ENCODE measurements around the gene ZSWIM5. TPM values are rescaled to one million over a fixed set of nuclear protein-coding genes. Genes with fewer than 3 reads are reported as not detected.

ZSWIM5 gene
- total RNA-seq, 1 experiment from 2014 or later = 1.4 TPM

- no TSS peak for BruUV-seq (replicated peaks)
These were observed 159.4 kb downstream of the ZSWIM5 start for GRCh38 chr1:45047032-45047431.

GRCh38 chr1:45044916-45045315, 161.5 kb downstream of the ZSWIM5 start:
- no TSS peak for BruUV-seq (replicated peaks)
- intact Hi-C loops (cut with micrococcal nuclease) = no loop called here
- H3K9me2 ChIP-seq (replicated peaks; ENCODE audit: low read length) = no peaks in the 10 kb centered on the region
- H4K20me1 ChIP-seq (ENCODE audit: low read length) = no peaks in the 10 kb centered on the region
- H3K27me3 ChIP-seq (ENCODE audit: low read length) = no peaks in the 10 kb centered on the region
- H3K4me2 ChIP-seq (ENCODE audit: low read length) = no peak overlapping the region
- no peaks in the 10 kb centered on the region for H3K4me1 ChIP-seq (ENCODE audit: insufficient read depth, low read length)
- DNase-seq (no peak), ATAC-seq (no peak)
- no peak overlapping the region for H3K9ac ChIP-seq (ENCODE audit: low read length)
- H3K79me2 ChIP-seq (ENCODE audit: low read length) = no peaks in the 10 kb centered on the region
- H2AFZ ChIP-seq (ENCODE audit: low read length) = no peak overlapping the region
- TF ChIP-seq EZH2phosphoT487 (IDR thresholded peaks at IDR 0.05; ENCODE audit: borderline replicate concordance, low read length) (no peak), EZH2 (IDR thresholded peaks at IDR 0.05; ENCODE audit: low read length, unreplicated experiment) (no peak)
- H3F3A ChIP-seq (ENCODE audit: low read length, unreplicated experiment) = no peaks in the 10 kb centered on the region
- H3K27ac ChIP-seq (ENCODE audit: low read length) = no peak overlapping the region
- ChIA-PET POLR2A (ENCODE audit: unreplicated experiment) (no interaction called here), CTCF (no interaction called here)
- no peak overlapping the region for H3K4me3 ChIP-seq (ENCODE audit: low read length)
- no peaks in the 10 kb centered on the region for H3K36me3 ChIP-seq (ENCODE audit: low read depth, low read length)
- no peaks in the 10 kb centered on the region for H3K9me3 ChIP-seq (ENCODE audit: low read length)

More at GRCh38 chr1:45047032-45047431, 159.4 kb downstream of the ZSWIM5 start:
- no peak for ATAC-seq
- no peak for DNase-seq
- Histone ChIP-seq H3K9ac (ENCODE audit: low read length) (no peak overlapping the region), H3K9me3 (ENCODE audit: low read length) (no peaks in the 10 kb centered on the region), H4K20me1 (ENCODE audit: low read length) (no peaks in the 10 kb centered on the region), H3F3A (ENCODE audit: low read length, unreplicated experiment) (no peaks in the 10 kb centered on the region), H3K4me3 (ENCODE audit: low read length) (no peak overlapping the region), H3K36me3 (ENCODE audit: low read depth, low read length) (no peaks in the 10 kb centered on the region), H3K4me1 (ENCODE audit: insufficient read depth, low read length) (no peaks in the 10 kb centered on the region), H3K9me2 (replicated peaks; ENCODE audit: low read length) (no peaks in the 10 kb centered on the region), H3K79me2 (ENCODE audit: low read length) (no peaks in the 10 kb centered on the region), H2AFZ (ENCODE audit: low read length) (no peak overlapping the region), H3K27me3 (ENCODE audit: low read length) (no peaks in the 10 kb centered on the region), H3K27ac (ENCODE audit: low read length) (no peak overlapping the region), H3K4me2 (ENCODE audit: low read length) (no peak overlapping the region)
- TF ChIP-seq EZH2 (IDR thresholded peaks at IDR 0.05; ENCODE audit: low read length, unreplicated experiment) (no peak), CTCF (conservative IDR thresholded peaks at IDR 0.05; ENCODE audit: low read depth, low read length) (no peak), EZH2phosphoT487 (IDR thresholded peaks at IDR 0.05; ENCODE audit: borderline replicate concordance, low read length) (no peak)
- intact Hi-C loops (cut with micrococcal nuclease) = no loop called here
- CTCF ChIA-PET = no interaction called here
- POLR2A ChIA-PET (ENCODE audit: unreplicated experiment) = no interaction called here

- ATAC-seq (no peak), DNase-seq (no peak)
- Histone ChIP-seq H3K36me3 (ENCODE audit: low read depth, low read length) (no peaks in the 10 kb centered on the region), H3K9ac (ENCODE audit: low read length) (no peak overlapping the region), H3K4me3 (ENCODE audit: low read length) (no peak overlapping the region), H4K20me1 (ENCODE audit: low read length) (no peaks in the 10 kb centered on the region), H3K4me2 (ENCODE audit: low read length) (no peak overlapping the region), H3K79me2 (ENCODE audit: low read length) (no peaks in the 10 kb centered on the region), H3F3A (ENCODE audit: low read length, unreplicated experiment) (no peaks in the 10 kb centered on the region), H3K9me2 (replicated peaks; ENCODE audit: low read length) (no peaks in the 10 kb centered on the region), H3K27me3 (ENCODE audit: low read length) (no peaks in the 10 kb centered on the region), H3K9me3 (ENCODE audit: low read length) (no peaks in the 10 kb centered on the region), H2AFZ (ENCODE audit: low read length) (no peak overlapping the region), H3K27ac (ENCODE audit: low read length) (no peak overlapping the region), H3K4me1 (ENCODE audit: insufficient read depth, low read length) (no peaks in the 10 kb centered on the region)
- ChIA-PET POLR2A (ENCODE audit: unreplicated experiment) (no interaction called here), CTCF (no interaction called here)
- BruUV-seq (replicated peaks) = no TSS peak
- TF ChIP-seq EZH2 (IDR thresholded peaks at IDR 0.05; ENCODE audit: low read length, unreplicated experiment) (no peak), EZH2phosphoT487 (IDR thresholded peaks at IDR 0.05; ENCODE audit: borderline replicate concordance, low read length) (no peak), CTCF (conservative IDR thresholded peaks at IDR 0.05; ENCODE audit: low read depth, low read length) (no peak)
- intact Hi-C loops (cut with micrococcal nuclease) = no loop called here
These were observed 163.3 kb downstream of the ZSWIM5 start for GRCh38 chr1:45043094-45043493.

Data from PC-3 (cell line).